ENCODE measurements around the gene ARL5A. TPM values are rescaled to one million over a fixed set of nuclear protein-coding genes. Genes with fewer than 3 reads are reported as not detected.

ARL5A gene
- total RNA-seq, 6 donors from 2014 or later, result 52.4 to 76.8 (median 54.9) TPM

DNA sequence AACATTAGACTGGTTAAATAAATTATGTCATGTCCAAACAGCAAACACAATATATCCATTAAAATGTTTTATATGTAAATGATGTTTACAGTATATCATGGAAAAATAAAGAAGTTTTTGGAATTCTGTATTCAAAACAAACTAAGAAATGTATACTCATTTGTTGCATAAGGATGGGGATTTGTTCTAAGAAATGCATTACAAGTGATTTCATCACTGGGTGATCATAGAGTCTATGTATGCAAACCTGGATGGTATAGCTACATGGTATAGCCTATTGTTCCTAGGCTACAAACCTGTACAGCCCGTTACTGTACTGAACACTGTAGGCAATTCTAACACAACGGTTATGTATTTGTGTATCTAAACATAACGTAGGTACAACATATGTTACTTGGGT is 35.1 kb downstream of the ARL5A start:
- H3K4me3 ChIP-seq, result no peak overlapping the region
- no peaks in the 10 kb centered on the region for H3K27me3 ChIP-seq
- H3K4me1 ChIP-seq, result no peaks in the 10 kb centered on the region
- TF ChIP-seq POLR2A (IDR thresholded peaks at IDR 0.05) (no peak), POLR2AphosphoS5 (IDR thresholded peaks at IDR 0.05) (no peak), EP300 (IDR thresholded peaks at IDR 0.05) (no peak)
- ATAC-seq (ENCODE audit: low FRiP score in 2 of 2) (no peak), DNase-seq (no peak)
- WGBS, 2 donors, result 96 to 98% methylated on average over 3 of the region's 3 CpGs
- no peak overlapping the region for H3K27ac ChIP-seq
- H3K9me3 ChIP-seq, result no peaks in the 10 kb centered on the region
- H3K36me3 ChIP-seq, result peaks cover 0 to 5% (median 0%) of the 10 kb centered on the region in 4 donors

GRCh38 chr2:151792589-151792988 is 35.6 kb downstream of the ARL5A start:
- peaks cover 0 to 5% (median 0%) of the 10 kb centered on the region in 4 donors for H3K36me3 ChIP-seq
- no peak for TF ChIP-seq POLR2AphosphoS5 (IDR thresholded peaks at IDR 0.05)
- TF ChIP-seq POLR2A (IDR thresholded peaks at IDR 0.05), result no peak
- TF ChIP-seq, protein P1, sequence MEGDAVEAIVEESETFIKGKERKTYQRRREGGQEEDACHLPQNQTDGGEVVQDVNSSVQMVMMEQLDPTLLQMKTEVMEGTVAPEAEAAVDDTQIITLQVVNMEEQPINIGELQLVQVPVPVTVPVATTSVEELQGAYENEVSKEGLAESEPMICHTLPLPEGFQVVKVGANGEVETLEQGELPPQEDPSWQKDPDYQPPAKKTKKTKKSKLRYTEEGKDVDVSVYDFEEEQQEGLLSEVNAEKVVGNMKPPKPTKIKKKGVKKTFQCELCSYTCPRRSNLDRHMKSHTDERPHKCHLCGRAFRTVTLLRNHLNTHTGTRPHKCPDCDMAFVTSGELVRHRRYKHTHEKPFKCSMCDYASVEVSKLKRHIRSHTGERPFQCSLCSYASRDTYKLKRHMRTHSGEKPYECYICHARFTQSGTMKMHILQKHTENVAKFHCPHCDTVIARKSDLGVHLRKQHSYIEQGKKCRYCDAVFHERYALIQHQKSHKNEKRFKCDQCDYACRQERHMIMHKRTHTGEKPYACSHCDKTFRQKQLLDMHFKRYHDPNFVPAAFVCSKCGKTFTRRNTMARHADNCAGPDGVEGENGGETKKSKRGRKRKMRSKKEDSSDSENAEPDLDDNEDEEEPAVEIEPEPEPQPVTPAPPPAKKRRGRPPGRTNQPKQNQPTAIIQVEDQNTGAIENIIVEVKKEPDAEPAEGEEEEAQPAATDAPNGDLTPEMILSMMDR (IDR thresholded peaks at IDR 0.05), result no peak
- no peak for TF ChIP-seq EP300 (IDR thresholded peaks at IDR 0.05)
- no peaks in the 10 kb centered on the region for H3K27me3 ChIP-seq
- H3K9me3 ChIP-seq, result no peaks in the 10 kb centered on the region
- DNase-seq (no peak), ATAC-seq (ENCODE audit: low FRiP score in 2 of 2) (no peak)
- no peak overlapping the region for H3K27ac ChIP-seq
- WGBS, 2 donors, result 95 to 100% methylated on average over 4 of the region's 4 CpGs
- no peaks in the 10 kb centered on the region for H3K4me1 ChIP-seq
- H3K4me3 ChIP-seq, result no peak overlapping the region

- TF ChIP-seq EP300 (IDR thresholded peaks at IDR 0.05) (no peak), POLR2A (IDR thresholded peaks at IDR 0.05) (no peak), POLR2AphosphoS5 (IDR thresholded peaks at IDR 0.05) (no peak)
- TF ChIP-seq, protein P1 (IDR thresholded peaks at IDR 0.05), result no peak
- DNase-seq (no peak), ATAC-seq (ENCODE audit: low FRiP score in 2 of 2) (no peak)
- no peak overlapping the region for H3K27ac ChIP-seq
- WGBS, 2 donors, result 96 to 98% methylated on average over 3 of the region's 3 CpGs
- no peaks in the 10 kb centered on the region for H3K4me1 ChIP-seq
- H3K9me3 ChIP-seq, result no peaks in the 10 kb centered on the region
- H3K27me3 ChIP-seq, result no peaks in the 10 kb centered on the region
- H3K36me3 ChIP-seq, result peaks cover 0 to 5% (median 0%) of the 10 kb centered on the region in 4 donors
- H3K4me3 ChIP-seq, result no peak overlapping the region
These were observed 36.7 kb downstream of the ARL5A start for GRCh38 chr2:151791545-151791944.

DNA sequence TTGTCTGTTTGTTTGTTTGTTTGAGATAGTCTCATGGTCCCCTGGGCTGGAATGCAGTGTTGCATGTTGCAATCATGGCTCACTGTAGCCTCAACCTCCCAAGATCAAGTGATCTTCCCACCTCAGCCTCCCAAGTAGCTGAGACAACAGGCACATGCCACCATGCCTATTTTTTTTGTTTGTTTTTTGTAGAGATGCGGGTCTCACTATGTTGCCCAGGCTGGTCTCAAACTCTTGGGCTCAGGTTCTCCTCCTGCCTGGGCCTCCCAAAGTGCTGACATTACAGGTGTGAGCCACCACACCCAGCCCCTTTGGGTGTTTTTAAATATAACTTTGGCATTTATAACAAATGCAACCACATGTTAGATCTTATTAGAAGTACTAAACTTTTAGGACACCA is 37.5 kb downstream of the ARL5A start:
- WGBS, 2 donors, result 92 to 100% methylated on average over 1 of the region's 1 CpG
- Histone ChIP-seq H3K4me1 (no peaks in the 10 kb centered on the region), H3K9me3 (no peaks in the 10 kb centered on the region), H3K27me3 (no peaks in the 10 kb centered on the region), H3K36me3 (peaks cover 0 to 2% (median 0%) of the 10 kb centered on the region in 4 donors), H3K27ac (no peak overlapping the region), H3K4me3 (no peak overlapping the region)
- ATAC-seq (ENCODE audit: low FRiP score in 2 of 2) (no peak), DNase-seq (no peak)
- TF ChIP-seq EP300 (IDR thresholded peaks at IDR 0.05), result no peak
- TF ChIP-seq POLR2A (IDR thresholded peaks at IDR 0.05), result no peak
- no peak for TF ChIP-seq POLR2AphosphoS5 (IDR thresholded peaks at IDR 0.05)
- TF ChIP-seq, protein P1 (IDR thresholded peaks at IDR 0.05), result no peak

DNA sequence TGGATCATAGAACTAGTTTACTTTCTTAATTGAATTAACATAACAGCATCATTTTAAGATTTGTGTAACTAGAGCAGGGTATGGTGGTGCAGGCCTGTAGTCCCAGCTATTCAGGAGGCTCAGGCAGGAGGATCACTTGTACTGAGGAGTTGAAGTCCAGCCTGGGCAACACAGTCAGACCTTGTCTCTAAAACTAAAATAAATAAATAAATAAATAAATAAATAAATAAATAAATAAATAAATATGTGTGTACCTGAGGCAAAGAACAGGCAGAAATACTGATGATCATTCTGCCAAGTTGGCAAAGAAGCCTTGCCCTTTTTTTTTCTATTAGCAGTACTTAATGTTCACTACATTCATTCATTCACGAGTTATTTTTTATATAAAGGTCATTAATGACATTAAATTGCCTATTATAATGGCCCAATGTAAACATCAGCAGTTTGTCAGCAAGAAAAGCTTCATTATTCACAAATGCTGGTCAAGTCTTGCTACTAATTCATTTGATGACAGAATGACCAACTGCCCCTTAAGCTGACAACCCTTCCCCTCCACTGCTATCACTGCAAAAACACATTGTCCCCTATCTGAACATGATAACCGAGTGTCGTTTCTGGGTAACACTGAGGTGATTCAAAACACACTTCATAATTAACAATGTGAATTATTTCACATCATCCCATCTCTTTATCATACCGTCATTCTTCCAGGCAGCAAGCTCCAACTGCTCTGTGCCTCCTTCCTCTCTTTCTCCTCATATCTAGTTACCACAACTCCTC is 39.0 kb downstream of the ARL5A start:
- Histone ChIP-seq H3K27me3 (no peaks in the 10 kb centered on the region), H3K4me3 (no peak overlapping the region), H3K27ac (no peak overlapping the region), H3K36me3 (peaks cover 0 to 7% (median 3%) of the 10 kb centered on the region in 4 donors), H3K4me1 (no peaks in the 10 kb centered on the region), H3K9me3 (no peaks in the 10 kb centered on the region)
- WGBS, 2 donors, result 93 to 97% methylated on average over 4 of the region's 4 CpGs
- DNase-seq, result no peak
- no peak for TF ChIP-seq POLR2AphosphoS5 (IDR thresholded peaks at IDR 0.05)
- TF ChIP-seq POLR2A (IDR thresholded peaks at IDR 0.05), result no peak
- TF ChIP-seq EP300 (IDR thresholded peaks at IDR 0.05), result no peak
- TF ChIP-seq, protein P1 (IDR thresholded peaks at IDR 0.05), result no peak
- ATAC-seq (ENCODE audit: low FRiP score in 2 of 2), result no peak

Data from upper lobe of left lung (tissue), 6 donors.